Activated gamma-delta T cell treated with Interleukin-2 at 50 U/mL for 16 hours (primary cell): Measurements from ENCODE around the gene MAPT.

ENCODE experiments used
- DNase-seq: peaks from one replicate; pipeline ENCODE4 v3.0.0-alpha.2; 2020

MAPT gene

DNA sequence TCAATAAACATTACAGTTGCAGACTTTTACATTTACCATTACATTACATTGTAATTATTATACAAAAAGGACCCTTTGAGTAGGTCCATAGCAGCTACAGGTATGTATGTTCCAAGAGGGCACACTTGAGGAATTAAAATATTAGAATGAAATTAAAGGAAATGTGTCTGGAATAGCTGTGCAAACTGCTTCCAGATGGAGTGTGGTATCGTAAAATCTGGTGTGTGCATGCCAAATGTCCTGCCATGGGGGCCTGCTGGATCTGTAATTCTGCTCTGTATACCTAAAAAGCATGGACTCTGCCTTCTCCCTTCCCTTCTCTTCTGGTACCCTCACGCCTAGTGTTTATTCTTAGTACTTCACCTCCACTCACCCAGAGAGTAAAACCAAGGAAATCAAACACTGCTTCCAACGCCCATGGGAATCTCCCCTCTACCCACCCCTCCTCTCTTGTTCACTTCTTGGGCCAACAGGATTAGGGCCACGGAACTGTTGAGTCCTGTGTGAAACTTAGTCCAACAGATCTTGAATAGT is 143.4 kb downstream of the MAPT start:
- no peak for DNase-seq

- no peak for DNase-seq
Observed at GRCh38 chr17:46038414-46038813, 144.1 kb downstream of the MAPT start.

DNA sequence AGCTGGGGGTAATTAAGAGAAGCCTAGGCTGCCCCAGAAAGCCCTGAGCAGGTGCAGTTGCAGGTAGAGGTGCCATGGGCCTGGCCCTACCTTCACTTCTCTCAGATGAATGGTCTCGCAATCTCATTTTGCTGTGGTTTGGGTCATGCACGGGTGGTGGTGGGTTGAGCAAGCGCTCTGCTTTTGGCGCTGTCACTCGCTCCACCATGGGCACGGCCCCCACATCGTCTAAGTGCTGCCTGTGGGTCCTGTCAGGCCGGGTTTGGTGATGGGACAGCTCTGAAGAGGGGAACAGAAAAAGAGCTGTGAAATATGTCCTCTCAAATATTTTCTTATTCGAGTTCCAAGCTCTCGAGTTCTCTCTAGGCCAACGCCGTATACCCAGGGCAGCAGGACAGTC is 144.6 kb downstream of the MAPT start:
- no peak for DNase-seq

DNA sequence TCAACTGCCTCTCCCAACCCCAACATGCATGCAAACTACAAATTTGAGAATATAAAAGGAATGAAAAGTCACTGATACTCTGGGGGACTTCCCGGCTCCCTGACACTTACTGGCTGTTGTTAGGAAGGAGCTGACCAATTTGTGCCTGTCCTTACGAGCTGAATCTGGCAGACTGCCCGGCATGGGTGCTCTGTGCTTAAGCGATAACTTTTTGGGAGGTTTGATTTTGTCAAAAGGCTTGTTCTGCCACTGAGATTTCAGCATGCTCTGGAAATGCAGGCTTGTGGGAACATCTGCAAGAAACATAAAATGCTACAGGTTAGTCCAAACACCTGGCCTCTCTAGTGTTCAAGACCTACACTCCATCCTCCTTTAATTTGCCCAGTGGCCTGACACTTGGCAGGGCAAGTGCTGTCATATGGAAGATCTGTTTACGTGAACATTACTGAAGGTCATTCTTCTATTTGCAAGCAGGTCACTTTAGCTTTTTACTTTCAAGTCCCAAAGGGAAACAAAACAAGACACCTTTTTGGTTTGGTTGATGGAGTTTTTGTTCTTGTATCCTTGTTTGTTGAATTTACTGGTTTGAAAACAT is 145.3 kb downstream of the MAPT start:
- no peak for DNase-seq

DNA sequence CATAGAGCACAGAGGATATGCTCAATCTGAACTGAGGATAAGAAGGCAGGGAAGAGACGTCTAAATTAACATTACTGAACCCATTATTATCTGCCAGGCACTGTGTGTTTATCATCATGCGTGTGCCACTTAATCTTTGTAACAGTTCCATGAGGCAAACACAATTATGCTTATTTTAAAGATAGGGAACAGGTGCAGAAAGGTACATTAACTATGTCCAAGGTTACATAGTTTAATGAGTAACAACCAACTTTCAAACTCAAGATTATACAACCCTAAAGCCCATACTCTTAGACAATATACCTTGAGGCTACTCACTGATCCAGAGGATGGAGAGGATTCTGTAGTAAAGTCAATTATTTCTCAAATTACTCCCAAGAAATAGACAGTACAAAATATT is 147.9 kb downstream of the MAPT start:
- DNase-seq = no peak

- DNase-seq = no peak
Observed at GRCh38 chr17:46042925-46043324, 148.6 kb downstream of the MAPT start.

DNA sequence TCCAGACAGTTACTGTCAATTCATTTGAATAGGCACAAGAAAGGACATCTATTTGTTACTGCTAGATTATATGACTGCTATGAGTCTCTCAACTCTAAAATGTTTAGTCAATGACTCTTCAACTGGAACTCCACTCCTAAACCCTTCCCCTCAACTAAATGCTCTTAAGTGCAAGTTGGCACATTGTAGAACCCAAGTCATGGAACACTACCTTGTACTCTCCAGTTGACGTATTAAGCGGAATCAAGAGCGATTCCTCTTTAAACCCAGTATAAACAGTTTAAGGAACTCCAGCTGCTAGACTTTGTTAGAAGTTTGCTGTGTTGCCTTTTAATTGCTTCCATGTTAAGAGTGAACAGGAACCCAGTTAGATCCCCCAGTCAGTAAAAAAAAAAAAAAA is 149.3 kb downstream of the MAPT start:
- DNase-seq = no peak

DNA sequence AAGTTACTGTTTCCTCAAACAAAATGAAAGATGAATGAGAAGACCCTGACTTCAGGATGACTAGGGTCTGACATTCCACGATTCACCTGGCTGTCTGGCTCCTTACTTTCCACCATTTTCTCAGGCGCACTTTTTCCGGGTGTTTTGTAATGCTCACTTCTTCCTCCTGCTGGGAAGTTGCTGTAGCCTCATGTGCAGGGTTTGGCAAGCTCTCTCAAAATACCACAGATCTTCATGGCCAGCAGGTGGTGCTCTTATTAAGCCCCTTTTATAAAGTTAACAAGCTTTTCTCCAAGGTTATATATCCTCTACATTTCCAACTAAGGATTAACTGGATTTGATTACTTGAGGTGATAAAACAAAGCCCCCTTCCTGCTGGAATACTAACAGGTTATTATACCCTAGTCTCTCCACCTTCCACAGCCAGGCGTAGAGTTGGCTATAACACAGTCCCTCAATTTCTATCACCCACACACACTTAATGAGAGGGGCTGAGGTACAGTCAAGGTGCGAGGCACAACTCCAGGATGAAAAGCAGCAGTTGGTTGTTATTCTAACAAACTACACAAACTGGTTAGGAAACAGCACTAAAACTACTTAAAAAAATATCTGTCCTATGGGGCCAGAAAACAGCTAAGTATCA is 150.1 kb downstream of the MAPT start:
- DNase-seq = peak; percentile 38

- no peak for DNase-seq
Observed at GRCh38 chr17:46044989-46045388, 150.6 kb downstream of the MAPT start.

- DNase-seq = no peak
Observed at GRCh38 chr17:46045639-46046038, 151.3 kb downstream of the MAPT start.

DNA sequence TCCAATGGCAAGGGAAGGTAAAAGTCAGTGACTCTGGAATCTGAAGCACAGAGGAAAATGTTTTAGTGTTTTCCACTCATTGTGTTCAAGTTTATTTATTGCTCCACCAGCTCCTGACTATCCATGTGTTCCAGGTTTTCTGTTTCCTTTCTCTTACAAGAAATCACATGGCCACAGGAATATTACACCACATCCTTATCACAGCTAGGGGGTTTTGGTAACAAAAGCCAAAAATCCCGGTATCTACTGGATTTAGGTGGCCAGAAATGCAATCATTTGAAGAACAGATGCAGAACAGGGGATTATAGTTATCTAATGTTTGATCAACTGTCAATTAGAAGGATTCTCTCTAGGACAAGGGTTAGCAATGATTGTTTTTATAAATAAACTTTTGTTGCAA is 152.6 kb downstream of the MAPT start:
- no peak for DNase-seq

DNA sequence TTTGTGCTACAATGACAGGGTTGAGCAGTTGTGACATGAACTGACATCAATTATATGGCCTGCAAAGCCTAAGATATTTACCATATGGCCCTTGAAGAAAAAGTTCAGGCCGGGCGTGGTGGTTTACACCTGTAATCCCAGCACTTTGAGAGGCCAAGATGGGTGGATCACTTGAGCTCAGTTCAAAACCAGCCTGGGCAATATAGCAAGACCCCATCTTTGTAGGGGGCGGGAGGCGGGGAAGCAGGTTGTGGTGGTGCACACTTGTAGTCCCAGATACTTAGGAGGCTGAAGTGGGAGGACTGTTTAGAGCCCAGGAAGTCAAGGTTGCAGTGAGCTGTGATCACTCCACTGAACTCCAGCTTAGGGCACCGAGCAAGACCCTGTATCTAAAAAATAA is 153.0 kb downstream of the MAPT start:
- DNase-seq = no peak

GRCh38 chr17:46047856-46048255 is 153.5 kb downstream of the MAPT start:
- no peak for DNase-seq

DNA sequence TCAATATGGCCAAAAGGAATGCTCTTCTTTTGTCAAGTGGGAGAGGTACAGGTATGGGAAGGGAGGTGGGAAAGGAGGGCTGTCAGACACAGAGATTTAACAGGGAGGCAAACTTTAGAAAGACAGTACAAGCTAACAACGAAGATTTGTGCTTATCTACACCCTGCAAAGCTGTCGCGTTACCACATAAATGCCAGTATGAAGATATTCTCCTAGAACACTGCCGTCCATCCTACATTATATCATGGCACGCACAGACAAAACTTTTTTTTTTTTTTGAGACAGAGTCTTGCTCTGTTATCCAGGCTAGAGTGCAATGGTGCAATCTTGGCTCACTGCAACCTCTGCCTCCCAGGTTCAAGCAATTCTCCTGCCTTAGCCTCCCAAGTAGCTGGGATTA is 155.3 kb downstream of the MAPT start:
- DNase-seq = no peak

- no peak for DNase-seq
Observed at GRCh38 chr17:46053911-46054534, 159.7 kb downstream of the MAPT start.

DNA sequence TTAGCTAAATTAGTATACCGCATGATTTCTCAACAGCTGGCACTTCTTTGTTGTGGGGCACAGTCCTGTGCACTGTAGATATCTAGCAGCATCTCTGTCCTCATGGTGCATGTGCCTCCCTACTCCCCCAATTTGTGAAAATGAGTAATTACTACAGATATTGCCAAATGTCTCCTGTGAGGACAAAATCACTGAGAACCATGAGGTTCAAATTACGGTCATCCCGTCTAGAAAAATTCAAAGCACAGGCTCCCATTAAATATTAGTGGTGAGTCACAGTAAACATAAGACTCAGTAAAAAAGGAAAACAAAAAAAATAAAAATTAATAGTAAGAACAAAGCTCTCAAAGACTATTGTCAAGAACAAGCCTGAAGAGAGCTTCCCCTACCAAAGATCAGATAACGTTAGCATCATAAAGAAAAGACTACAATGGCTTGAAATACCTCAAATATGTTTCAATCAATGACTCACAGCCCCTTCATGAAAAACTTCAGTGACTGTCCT is 162.5 kb downstream of the MAPT start:
- no peak for DNase-seq

DNA sequence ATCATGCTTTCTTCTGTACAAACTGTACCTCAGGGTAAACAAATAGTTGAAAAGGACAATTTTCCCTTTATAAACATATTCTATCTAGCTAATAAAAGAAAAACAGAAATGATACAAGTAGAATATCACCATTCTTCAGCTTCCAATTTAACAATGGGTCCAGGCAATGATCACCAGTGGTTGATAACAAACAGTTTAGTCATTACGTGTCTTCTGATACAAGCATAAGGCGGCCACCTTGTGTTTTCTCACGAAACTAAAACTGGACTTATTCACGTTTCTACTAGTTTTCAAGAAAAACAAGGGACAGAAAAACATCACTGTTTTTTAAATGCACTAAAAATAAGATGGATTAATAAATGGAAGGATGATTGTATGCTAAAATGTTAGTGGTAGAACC is 163.0 kb downstream of the MAPT start:
- no peak for DNase-seq

DNA sequence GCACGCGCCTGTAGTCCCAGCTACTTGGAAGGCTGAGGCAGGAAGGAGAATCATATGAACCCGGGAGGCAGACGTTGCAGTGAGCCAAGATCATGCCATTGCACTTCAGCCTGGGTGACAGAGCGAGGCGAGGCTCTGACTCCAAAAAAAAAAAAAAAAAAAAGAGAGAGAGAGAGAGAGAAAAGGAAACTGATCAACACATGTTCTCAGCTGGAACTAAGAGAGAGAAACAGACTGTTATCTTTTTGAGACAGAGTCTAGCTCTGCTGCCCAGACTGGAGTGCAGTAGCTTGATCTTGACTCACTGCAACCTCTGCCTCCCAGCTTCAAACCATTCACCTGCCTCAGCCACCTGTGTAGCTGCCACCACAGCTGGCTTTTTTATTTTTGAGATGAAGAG is 165.1 kb downstream of the MAPT start:
- DNase-seq = no peak

GRCh38 chr17:46060461-46060860 is 166.1 kb downstream of the MAPT start:
- DNase-seq = no peak

GRCh38 chr17:46061435-46061834 is 167.1 kb downstream of the MAPT start:
- DNase-seq = no peak

GRCh38 chr17:46063241-46063640 is 168.9 kb downstream of the MAPT start:
- DNase-seq = no peak

- DNase-seq = no peak
Observed at GRCh38 chr17:46064460-46064859, 170.1 kb downstream of the MAPT start.

GRCh38 chr17:46071796-46072195 is 177.4 kb downstream of the MAPT start:
- no peak for DNase-seq

DNA sequence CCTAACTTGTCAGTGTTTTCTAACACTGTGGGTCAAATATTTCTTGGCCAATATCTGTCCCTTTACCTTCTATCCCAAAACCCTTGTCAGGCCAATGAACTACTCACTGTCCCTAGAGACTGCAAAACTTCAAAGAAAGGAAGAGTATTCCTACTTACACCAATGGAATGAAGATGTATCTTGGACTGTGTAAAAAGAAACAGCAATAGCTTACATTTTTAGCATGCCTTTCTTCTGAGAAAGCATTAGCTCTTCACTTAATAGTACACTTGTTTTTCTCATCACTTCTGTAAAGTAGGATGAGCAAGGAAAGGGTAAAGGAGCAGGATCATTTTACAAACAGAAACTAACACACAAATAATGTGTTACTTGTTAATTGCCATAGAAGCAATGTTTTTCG is 178.6 kb downstream of the MAPT start:
- DNase-seq = no peak
